NCI-H1694 (cell line): ENCODE measurements around the gene DAP.
"Not testable (repeated sequence)": the region's sequence is repeated elsewhere in the genome, so short reads cannot be mapped to it uniquely, and the experiment has no call there.

ENCODE experiments used
- DNase-seq: peaks from one replicate; lab custom pipeline; 2025; lab: John Stamatoyannopoulos, UW

The DAP gene

GRCh38 chr5:10653043-10653442, 108.0 kb downstream of the DAP start:
- no peak for DNase-seq

- DNase-seq: no peak
These were observed 108.4 kb downstream of the DAP start for GRCh38 chr5:10652606-10653005.

- DNase-seq: no peak
These were observed 108.9 kb downstream of the DAP start for GRCh38 chr5:10652151-10652550.

- DNase-seq: no peak
These were observed 111.2 kb downstream of the DAP start for GRCh38 chr5:10649666-10650380.

- DNase-seq: no peak
These were observed 112.0 kb downstream of the DAP start for GRCh38 chr5:10648806-10649665.

GRCh38 chr5:10647640-10648039, 113.4 kb downstream of the DAP start:
- no peak for DNase-seq

GRCh38 chr5:10645671-10646070, 115.4 kb downstream of the DAP start:
- DNase-seq: no peak

- no peak for DNase-seq
These were observed 115.9 kb downstream of the DAP start for GRCh38 chr5:10645146-10645545.

- DNase-seq: no peak
These were observed 116.8 kb downstream of the DAP start for GRCh38 chr5:10644192-10644591.

- DNase-seq: no peak
These were observed 118.7 kb downstream of the DAP start for GRCh38 chr5:10642367-10642766.

- no peak for DNase-seq
These were observed 121.1 kb downstream of the DAP start for GRCh38 chr5:10639846-10640368.

GRCh38 chr5:10638723-10639122, 122.3 kb downstream of the DAP start:
- DNase-seq: not testable (repeated sequence)

- DNase-seq: no peak
These were observed 123.1 kb downstream of the DAP start for GRCh38 chr5:10637944-10638343.

GRCh38 chr5:10636363-10637142, 124.5 kb downstream of the DAP start:
- no peak for DNase-seq

- no peak for DNase-seq
These were observed 125.1 kb downstream of the DAP start for GRCh38 chr5:10635867-10636350.

- DNase-seq: no peak
These were observed 125.7 kb downstream of the DAP start for GRCh38 chr5:10635257-10635866.

GRCh38 chr5:10634562-10634961, 126.5 kb downstream of the DAP start:
- DNase-seq: no peak

GRCh38 chr5:10634050-10634449, 127.0 kb downstream of the DAP start:
- no peak for DNase-seq

- no peak for DNase-seq
These were observed 127.6 kb downstream of the DAP start for GRCh38 chr5:10633271-10634049.

GRCh38 chr5:10632110-10632761, 128.8 kb downstream of the DAP start:
- DNase-seq: no peak
